GM19397 (cell line): Measurements from ENCODE around the gene FSCN2.
"Not testable (repeated sequence)": the region's sequence is repeated elsewhere in the genome, so short reads cannot be mapped to it uniquely, and the experiment has no call there.

ENCODE experiments used
- ATAC-seq: cut with Tn5 transposase; IDR thresholded peaks from one replicate; pipeline ENCODE4 v1.9.1; 2021; ENCODE audit warnings: mild to moderate bottlenecking, moderate library complexity; ENCODE audit not compliant: unreplicated experiment

Gene FSCN2

DNA sequence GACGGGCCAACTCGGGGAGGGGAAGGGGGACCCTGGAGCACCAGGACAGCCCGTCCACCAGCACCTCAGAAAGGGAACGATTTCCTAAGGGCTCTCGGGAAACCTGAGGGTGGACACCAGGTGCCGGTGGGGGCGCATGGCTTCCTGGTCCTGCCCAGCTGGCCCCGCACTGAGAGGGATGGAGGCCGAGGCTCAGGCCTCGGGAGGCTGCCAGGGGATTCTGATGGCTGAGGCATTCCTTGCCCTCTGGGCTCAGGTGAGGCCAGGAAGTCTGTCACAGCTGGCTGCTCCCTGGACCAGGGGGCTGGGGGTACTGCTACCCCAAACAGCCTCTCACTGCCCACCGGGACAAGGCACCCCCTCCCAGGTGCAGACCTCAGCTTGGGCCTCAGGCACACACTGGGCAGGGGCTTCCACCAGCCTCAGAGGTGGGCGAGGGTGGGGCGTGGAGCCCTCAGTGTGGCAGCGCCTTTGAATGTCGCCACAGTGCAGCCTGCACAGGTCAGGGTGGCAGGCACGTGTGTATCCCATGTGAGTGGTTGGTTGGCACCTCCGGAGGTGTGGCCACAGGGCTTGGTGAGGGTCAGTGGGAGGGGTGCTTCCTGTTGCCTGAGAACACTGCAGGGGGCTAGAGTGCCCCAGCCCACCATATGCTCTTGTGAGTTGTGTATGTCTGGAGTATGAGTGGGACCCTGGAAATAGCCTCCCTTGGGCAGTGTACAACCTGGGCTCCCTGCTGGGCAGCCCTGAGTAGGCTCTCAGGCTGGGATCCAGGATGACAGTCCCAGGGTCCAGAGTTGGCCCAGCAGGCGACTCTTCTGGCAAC is 3.9 kb upstream of the FSCN2 start:
- no peak for ATAC-seq

DNA sequence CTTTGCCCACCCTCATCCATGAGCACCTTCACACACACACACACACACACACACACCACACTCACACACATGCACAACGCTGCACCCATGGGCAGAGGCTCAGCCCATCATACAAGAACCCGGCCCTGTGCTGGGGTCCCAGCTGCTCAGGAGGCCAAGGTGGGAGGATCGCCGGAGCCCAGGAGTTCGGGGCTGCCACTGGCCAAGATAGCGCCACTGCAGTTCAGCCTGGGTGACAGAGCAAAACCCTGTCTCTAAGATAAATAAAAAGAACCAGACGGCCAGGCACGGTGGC is 3.4 kb upstream of the FSCN2 start:
- ATAC-seq, result no peak

DNA sequence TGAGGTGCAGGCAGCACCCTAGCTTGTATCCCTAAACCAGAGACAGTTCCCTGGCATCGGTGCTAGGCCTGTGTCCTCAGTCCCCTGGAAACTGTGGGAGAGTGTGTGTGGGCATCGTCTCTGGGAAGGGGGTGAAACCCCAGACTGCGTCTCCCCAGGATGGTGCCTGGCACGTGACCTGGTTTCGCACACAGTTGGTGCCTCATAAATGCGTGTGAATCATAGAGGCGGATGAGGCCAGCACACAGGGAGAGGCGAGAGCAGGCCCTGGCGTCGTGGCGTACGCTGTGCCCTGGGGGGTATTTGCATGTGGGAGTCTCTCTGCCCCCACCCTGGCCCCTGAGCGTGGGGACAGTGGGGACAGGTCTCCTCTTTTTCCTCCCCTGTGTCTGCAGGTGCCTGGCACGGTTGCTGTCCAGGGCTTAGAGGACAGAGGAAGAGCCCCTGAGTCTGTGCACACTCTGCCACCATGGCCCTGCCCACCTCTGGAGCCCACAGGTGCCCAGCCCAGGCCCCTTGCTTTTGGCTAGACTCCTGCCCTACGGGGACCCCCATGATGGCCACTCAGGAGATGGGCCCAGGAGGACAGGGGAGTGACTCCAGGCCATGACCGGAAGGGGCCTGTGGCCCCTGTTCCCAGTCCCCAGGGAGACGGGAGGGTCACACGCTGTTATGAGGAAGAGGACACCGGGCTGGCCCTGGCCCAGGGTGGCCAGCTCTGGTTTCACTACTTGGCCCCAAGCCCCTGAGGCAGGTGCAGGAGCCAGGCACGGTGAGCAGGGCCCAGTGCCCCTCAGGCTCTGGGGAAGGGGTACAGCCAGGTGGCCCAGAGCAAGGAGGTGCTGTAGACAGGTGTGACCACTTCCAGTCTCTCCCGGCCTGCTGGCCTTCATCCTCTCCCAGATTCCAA is 1.3 kb upstream of the FSCN2 start:
- ATAC-seq, result no peak

DNA sequence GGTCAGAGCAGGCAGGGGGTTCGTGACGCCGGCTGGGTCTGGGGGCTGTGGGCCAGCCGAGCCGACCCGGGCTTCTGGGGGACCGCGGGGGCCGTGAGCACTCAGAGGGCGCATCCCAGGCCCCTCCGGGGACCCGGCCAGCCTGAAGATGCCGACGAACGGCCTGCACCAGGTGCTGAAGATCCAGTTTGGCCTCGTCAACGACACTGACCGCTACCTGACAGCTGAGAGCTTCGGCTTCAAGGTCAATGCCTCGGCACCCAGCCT is 140 bp downstream of the FSCN2 start:
- no peak for ATAC-seq

DNA sequence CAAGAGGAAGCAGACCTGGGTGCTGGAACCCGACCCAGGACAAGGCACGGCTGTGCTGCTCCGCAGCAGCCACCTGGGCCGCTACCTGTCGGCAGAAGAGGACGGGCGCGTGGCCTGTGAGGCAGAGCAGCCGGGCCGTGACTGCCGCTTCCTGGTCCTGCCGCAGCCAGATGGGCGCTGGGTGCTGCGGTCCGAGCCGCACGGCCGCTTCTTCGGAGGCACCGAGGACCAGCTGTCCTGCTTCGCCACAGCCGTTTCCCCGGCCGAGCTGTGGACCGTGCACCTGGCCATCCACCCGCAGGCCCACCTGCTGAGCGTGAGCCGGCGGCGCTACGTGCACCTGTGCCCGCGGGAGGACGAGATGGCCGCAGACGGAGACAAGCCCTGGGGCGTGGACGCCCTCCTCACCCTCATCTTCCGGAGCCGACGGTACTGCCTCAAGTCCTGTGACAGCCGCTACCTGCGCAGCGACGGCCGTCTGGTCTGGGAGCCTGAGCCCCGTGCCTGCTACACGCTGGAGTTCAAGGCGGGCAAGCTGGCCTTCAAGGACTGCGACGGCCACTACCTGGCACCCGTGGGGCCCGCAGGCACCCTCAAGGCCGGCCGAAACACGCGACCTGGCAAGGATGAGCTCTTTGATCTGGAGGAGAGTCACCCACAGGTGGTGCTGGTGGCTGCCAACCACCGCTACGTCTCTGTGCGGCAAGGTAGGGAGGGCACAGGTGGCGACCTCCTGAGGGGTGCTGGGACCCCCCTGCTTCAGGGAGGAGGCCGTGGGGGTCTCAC is 667 bp downstream of the FSCN2 start:
- ATAC-seq, result no peak

DNA sequence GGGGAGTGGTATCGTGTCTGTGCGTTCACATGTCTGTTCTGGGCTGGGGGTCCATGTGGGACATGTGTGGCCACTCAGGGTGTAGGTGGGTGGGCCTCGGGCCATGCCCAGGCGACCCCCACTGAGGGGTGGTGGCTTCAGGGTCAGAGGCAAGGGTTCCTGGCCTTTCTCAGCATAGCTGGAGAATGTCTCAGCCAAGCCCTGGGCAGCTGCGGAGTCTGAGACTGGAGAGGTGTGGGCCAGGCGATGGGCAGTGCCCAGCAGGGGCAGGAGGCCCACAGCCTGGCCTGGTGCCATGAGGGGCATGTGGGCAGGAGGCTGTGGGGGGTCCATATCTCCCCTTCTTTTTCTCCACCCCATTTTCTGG is 1.2 kb downstream of the FSCN2 start:
- ATAC-seq, result no peak

DNA sequence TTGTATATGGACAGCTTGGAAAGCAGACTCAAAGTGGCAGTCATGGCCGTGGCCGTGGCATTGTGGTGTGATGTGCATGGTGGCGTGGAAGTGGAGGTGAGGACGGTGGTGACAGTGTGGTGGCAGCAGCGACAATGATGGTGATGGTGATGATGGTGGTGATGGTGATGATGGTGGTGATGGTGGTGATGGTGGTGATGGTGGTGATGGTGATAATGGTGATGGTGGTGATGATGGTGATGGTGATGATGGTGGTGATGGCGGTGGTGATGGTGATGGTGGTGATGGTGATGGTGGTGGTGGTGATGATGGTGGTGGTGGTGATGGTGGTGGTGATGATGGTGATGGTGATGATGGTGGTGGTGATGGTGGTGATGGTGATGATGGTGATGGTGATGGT is 2.8 kb downstream of the FSCN2 start:
- ATAC-seq, result not testable (repeated sequence)

DNA sequence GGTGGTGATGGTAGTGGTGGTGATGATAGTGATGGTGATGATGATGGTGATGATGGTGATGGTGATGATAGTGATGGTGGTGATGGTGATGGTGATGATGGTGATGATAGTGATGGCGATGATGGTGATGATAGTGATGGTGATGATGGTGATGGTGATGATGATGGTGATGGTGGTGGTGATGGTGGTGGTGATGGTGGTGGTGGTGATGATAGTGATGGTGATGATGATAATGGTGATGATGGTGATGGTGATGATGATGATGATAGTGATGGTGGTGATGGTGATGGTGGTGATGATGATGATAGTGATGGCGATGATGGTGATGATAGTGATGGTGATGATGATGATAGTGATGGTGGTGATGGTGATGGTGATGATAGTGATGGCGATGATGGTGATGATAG is 3.8 kb downstream of the FSCN2 start:
- ATAC-seq, result not testable (repeated sequence)

DNA sequence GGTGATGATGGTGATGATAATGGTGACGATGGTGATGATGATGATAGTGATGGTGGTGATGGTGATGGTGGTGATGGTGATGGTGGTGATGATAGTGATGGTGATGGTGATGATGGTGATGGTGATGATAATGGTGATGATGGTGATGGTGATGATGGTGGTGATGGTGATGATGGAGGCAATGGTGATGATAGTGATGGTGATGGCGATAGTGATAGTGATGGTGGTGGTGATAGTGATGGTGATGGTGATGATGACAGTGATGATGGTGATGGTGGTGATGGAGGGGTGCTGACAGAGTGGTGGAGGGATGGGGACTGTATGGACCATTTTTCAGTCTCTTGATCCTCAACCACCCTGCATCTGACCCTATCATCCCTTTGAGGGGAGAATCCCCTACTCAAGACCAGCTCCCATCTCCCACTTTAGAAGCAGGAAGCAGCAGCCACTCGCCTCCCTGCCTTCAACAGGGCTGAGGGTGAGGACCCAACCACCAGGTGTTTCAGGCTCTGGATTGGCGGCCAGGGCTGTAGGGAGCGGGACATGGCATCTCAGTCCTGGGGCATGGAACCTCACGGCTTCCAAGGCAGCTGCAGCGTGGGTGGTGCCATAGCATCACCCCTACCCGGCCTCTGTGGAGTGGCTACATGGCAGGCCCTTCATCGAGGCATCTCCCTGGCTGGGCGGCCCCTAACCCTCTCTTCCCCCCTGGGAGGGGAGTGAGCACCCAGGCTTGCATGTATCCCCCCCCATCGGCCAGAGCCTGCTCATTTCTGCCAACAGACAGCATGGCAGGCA is 4.5 kb downstream of the FSCN2 start:
- ATAC-seq, result no peak

DNA sequence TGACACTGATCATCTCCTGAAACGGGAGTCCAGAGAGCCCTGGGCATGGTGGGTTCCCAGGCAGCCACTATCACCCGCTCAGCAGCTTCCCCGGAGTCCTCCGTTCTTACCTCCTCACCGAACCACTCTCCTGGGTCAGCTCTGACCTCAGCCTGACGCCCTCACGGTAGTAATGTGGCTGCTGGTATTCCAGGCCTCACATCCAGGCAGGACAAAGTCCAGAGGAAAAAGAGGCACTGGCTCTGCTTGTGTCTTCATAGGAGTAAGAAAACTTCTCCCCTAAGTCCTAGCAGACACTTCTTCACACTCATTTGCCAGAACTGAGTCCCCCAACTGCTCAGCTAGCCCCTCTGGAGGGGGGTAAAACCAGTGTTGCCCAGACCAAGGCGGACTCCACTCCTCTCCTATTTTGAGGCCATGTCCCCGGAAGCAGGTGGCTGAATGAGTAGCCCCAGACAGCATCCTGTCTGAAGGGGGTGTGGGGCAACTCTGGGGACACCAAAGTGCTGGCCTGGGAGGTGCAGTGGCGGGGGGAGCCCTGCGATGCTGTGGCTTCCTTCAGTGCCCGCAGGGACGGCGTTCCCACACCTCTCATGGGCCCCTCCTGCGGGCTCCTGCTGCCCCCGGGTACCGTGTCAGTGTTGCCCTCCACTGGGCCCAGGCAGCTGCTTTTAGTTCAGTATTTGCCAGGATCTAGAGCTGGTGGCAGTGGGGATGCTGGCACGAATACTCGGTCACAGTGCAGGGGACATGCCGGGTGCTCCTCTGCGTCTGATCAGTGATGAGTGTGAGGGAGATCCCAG is 5.4 kb downstream of the FSCN2 start:
- ATAC-seq, result no peak

DNA sequence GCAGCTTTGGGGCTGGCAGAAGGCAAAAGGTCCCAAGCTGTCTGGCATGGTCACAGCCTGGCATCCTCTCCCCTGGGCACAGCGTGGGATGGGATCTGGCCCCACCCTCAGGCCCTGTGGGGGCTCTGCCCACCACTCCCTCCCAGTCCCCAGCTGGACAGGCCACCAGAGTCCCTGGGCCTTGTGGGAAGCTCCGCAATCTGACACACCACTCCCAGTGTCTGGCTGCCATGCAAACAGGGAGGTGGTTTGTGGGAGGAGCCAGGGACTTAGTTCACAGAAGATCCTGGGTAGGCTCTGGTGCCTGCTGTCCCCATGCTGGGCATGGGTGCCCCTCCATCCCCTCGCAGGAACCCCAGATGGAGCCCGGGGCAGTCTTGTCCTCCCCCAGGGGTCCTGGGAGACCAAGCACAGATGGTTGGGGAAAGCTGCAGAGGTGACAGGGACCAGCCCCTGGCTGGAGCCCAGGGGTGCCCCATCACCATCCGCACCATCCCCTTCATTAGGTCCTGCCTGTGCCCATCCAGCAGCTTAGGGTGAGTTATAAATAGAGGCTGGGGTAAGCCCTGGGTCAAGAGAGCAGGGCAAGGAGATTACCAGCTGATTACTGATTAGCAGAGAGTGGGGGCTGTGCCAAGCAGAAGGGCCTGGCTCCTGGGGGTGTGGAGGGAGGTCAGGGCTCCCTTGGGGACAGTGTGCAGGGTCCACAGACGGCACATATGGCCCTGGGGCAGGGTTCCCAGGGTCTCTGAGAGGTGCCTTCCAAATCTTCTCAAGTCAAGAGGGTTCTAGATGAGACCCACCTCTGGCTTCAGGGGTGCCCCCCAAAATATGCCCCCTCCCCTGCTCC is 6.2 kb downstream of the FSCN2 start:
- no peak for ATAC-seq

DNA sequence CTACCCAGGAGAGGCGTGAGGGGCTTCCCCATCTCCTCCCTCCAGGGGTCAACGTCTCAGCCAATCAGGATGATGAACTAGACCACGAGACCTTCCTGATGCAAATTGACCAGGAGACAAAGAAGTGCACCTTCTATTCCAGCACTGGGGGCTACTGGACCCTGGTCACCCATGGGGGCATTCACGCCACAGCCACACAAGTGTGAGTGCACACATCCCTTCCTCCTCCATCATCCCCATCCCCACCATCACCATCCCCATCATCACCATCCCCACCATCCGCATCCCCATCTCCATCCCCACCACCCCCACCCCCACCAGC is 6.8 kb downstream of the FSCN2 start:
- no peak for ATAC-seq

DNA sequence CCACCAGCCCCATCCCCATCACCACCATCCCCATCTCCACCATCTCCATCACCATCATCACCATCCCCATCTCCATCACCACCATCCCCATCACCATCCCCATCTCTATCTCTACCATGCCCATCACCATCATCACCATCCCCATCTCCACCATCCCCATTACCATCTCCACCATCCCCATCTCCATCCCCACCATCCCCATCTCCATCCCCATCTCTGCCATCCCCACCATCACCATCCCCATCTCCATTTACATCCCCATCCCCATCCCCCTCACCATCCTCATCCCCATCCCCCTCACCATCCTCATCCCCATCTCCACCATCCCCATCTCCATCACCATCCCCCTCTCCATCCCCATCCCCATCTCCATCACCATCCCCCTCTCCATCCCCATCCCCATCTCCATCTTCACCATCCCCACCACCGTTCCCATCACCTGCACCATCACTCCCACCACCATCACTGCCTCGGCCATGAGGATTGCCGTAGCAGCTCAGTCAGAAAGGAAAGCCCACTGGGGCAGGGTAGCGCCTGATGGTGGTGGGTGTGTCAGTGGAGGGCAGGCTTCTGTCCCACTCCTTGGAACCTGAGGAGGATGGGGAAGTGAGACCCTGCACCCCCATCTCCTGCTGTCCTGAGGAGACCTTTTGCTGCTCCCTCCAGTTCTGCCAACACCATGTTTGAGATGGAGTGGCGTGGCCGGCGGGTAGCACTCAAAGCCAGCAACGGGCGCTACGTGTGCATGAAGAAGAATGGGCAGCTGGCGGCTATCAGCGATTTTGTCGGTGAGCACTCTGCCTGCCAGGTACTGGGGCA is 7.5 kb downstream of the FSCN2 start:
- ATAC-seq, result no peak

DNA sequence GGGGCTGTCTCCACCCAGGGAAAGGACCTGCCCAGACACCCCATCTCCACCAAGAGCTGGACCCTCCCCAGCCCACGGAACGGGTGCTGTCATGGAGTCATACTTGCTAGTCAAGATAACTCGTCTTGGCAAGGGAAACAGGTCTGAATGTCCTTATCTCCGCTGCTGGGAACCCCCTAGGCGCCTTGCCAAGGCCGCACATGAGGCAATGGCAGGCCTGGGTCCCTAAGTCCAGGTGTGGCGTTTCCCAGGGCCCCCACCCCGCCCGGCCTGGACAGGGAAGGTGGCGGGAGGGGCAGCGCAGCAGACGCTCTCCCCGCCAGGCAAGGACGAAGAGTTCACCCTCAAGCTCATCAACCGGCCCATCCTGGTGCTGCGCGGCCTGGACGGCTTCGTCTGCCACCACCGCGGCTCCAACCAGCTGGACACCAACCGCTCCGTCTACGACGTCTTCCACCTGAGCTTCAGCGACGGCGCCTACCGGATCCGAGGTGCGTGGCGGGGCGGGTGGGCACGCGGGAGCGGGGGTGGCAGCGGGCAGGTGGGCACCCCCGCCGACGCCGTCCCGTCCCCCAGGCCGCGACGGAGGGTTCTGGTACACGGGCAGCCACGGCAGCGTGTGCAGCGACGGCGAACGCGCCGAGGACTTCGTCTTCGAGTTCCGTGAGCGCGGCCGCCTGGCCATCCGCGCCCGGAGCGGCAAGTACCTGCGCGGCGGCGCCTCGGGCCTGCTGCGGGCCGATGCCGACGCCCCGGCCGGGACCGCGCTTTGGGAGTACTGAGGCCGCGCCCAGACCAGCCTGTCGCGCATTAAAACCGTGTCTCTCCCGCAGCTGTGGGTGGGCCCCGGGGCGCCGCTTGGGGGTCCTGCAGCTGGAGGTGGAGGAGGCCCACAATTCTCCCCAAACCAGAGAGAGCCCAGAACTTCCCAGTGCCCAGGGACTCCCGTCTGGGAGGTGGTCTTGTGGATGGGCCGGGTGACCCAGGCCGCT is 8.4 kb downstream of the FSCN2 start:
- ATAC-seq, result no peak

DNA sequence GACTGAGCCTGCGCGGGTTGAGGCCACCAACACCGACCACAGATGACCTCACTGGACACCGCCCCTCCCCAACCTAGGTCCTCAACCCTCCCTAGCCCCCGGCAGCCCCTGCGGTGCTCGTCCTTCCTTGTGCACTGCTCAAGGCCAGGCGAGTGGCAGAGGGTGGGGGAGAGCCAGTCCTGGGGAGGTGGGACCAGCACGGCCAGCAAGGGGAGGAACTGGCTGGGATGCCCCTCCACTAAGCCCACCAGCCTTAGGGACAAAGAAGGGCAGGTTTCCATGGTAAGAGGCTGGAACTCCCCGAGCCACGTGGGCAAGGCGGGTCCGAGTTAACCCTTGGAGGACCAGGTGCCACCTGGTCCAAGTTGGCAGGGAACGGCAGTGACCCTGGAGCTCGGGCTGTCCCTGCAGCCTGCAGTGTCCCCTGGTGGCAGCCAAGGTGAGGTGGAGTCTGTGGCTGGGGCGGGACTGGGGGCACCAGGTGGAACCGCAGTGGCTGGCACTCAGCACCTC is 9.2 kb downstream of the FSCN2 start:
- ATAC-seq, result no peak

DNA sequence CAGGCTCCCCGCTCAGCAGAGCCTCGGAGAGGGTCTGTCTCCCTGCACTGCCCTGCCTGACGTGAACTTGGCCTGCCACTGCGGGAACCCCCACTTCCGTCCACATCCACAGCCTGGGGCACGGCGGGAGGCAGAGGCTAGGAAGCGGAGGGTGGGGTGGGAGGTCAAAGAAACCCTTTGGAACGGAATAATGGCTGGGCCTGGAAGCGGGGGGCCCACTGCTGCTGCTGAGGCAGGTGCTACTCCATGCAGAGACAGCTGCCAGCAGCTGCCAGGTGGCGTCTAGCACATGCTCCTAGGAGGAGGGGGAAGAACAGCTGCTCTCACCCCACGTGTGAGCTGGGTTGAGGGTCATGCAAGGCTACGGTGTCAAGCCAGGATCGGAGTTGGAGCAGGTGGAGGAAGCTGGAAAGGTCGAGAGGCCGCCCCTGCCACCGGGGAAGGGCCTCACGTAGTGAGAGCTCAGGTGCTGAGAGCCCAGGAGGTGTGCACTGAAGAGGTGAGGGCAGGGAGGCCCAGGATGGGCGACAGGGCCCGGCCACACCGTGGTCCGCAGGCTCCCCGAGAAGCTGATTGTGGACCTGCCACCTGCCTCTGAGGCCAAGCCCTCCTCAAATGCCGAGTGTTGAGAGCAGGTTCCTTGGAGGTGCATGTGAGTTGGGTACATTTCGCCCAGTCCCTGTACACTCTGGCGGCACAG is 9.8 kb downstream of the FSCN2 start:
- no peak for ATAC-seq
